PC-9 (cell line): ENCODE data around the gene PSORS1C1. TPM values are rescaled to one million over a fixed set of nuclear protein-coding genes. Genes with fewer than 3 reads are reported as not detected.
A peak's percentile ranks its signal among the peaks of the same experiment; 100 is the strongest.

ENCODE experiments used
- BruUV-seq: library from RNA; stranded (reverse); fragments of 400-500 nt; replicated peaks from 2 replicates; lab custom pipeline; 2021; lab: Mats Ljungman, UMichigan
- CTCF ChIA-PET: fragments of 300-600 bp; sonication (Branson Sonifier 250); formaldehyde crosslinking; loops from one replicate; lab custom pipeline; 2022; ENCODE audit warnings: antibody characterized with exemption; lab: Charles Lee
- POLR2A ChIA-PET: fragments of 300-600 bp; sonication (Branson Sonifier 250); formaldehyde crosslinking; loops from one replicate; lab custom pipeline; 2022; ENCODE audit warnings: antibody characterized with exemption; ENCODE audit not compliant: unreplicated experiment; lab: Charles Lee
- DNase-seq, 2 experiments: peaks; one replicate each; pipeline versions ENCODE4 v3.0.0 to v3.0.0-alpha.2; 2015 to 2022; ENCODE audit warnings: mixed read lengths in 1 of 2
- H2AFZ ChIP-seq: fragments of 200-600 bp; sonication (generic); 2 replicates; pipeline ENCODE4 v1.8.1; 2017; ENCODE audit warnings: antibody characterized with exemption
- H3F3A ChIP-seq: fragments of 200-600 bp; sonication (generic); 2 replicates; pipeline ENCODE4 v1.8.1; 2017; ENCODE audit warnings: antibody characterized with exemption, mild to moderate bottlenecking, low read depth; ENCODE audit not compliant: insufficient read depth
- H3K27ac ChIP-seq: fragments of 200-600 bp; sonication (generic); 2 replicates; pipeline ENCODE4 v1.6.1; 2016; ENCODE audit warnings: mixed run types
- H3K27me3 ChIP-seq: fragments of 200-600 bp; sonication (generic); 2 replicates; pipeline ENCODE4 v1.6.1; 2016; ENCODE audit warnings: low read depth, mixed run types; ENCODE audit not compliant: insufficient read depth
- H3K36me3 ChIP-seq: fragments of 200-600 bp; sonication (generic); 2 replicates; pipeline ENCODE4 v1.6.1; 2016; ENCODE audit warnings: low read depth, mixed run types
- H3K4me1 ChIP-seq: fragments of 200-600 bp; sonication (generic); replicated peaks from 2 replicates; pipeline ENCODE4 v1.6.1; 2016; ENCODE audit warnings: mixed run types; ENCODE audit not compliant: insufficient read depth
- H3K4me2 ChIP-seq: fragments of 200-600 bp; sonication (generic); 2 replicates; pipeline ENCODE4 v1.6.1; 2017; ENCODE audit warnings: mixed run types
- H3K4me3 ChIP-seq: fragments of 200-600 bp; sonication (generic); 2 replicates; pipeline ENCODE4 v1.6.1; 2016; ENCODE audit warnings: mixed run types
- H3K79me2 ChIP-seq: fragments of 200-600 bp; sonication (generic); 2 replicates; pipeline ENCODE4 v1.6.1; 2017; ENCODE audit warnings: low read depth, mixed run types
- H3K9me2 ChIP-seq: fragments of 200-600 bp; sonication (generic); 2 replicates; pipeline ENCODE4 v1.8.1; 2017; ENCODE audit warnings: mild to moderate bottlenecking; ENCODE audit not compliant: insufficient read depth
- H3K9me3 ChIP-seq: fragments of 200-600 bp; sonication (generic); 2 replicates; pipeline ENCODE4 v1.8.1; 2016; ENCODE audit warnings: low read depth; ENCODE audit not compliant: insufficient read depth
- H4K20me1 ChIP-seq: fragments of 200-600 bp; sonication (generic); 2 replicates; pipeline ENCODE4 v1.8.1; 2017; ENCODE audit not compliant: insufficient read depth
- EZH2 ChIP-seq: fragments of 200-600 bp; sonication (generic); IDR thresholded peaks from 2 replicates; pipeline ENCODE4 v1.8.0; 2017; ENCODE audit warnings: antibody characterized with exemption, low read depth
- intact Hi-C: fragments of 100-400 bp; cut with micrococcal nuclease; formaldehyde crosslinking; loops from one replicate; pipeline ENCODE4 v1.10.0; 2022; ENCODE audit not compliant: unreplicated experiment
- total RNA-seq: library from RNA; stranded (reverse); gene quantifications from 2 replicates; pipeline ENCODE4 v1.2.3, GENCODE V29; 2021
- TF ChIP-seq, protein P1 (sequence below): fragments of 200-600 bp; sonication (generic); conservative IDR thresholded peaks from 2 replicates; pipeline ENCODE4 v1.6.1; 2017; ENCODE audit warnings: mixed run types, antibody characterized with exemption, mild to moderate bottlenecking, moderate library complexity

The PSORS1C1 gene
- total RNA-seq, 1 experiment from 2014 or later: 29.2 TPM

DNA sequence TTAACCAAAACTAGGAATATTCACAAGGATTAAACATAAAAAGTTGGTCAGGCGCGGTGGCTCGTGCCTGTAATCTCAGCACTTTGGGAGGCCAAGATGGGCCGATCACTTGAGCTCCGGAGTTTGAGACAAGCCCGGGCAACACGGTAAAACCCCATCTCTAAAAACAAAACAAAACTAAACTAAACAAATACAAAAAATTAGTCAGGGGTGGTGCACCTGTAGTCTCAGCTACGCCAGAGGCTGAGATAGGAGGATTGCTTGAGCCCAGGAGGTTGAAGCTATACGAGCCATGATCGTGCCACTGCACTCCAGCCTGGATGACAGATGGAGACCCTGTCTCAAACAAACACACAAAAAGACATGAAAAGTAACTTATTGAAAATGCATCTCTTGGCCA lies 21.1 kb downstream of the PSORS1C1 start:
- no peak for TF ChIP-seq EZH2
- TF ChIP-seq, protein P1, sequence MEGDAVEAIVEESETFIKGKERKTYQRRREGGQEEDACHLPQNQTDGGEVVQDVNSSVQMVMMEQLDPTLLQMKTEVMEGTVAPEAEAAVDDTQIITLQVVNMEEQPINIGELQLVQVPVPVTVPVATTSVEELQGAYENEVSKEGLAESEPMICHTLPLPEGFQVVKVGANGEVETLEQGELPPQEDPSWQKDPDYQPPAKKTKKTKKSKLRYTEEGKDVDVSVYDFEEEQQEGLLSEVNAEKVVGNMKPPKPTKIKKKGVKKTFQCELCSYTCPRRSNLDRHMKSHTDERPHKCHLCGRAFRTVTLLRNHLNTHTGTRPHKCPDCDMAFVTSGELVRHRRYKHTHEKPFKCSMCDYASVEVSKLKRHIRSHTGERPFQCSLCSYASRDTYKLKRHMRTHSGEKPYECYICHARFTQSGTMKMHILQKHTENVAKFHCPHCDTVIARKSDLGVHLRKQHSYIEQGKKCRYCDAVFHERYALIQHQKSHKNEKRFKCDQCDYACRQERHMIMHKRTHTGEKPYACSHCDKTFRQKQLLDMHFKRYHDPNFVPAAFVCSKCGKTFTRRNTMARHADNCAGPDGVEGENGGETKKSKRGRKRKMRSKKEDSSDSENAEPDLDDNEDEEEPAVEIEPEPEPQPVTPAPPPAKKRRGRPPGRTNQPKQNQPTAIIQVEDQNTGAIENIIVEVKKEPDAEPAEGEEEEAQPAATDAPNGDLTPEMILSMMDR: no peak
- intact Hi-C loops: loop anchor here (5.0 kb wide), 1 partner anchor 232 kb away; no protein-coding TSS in a partner anchor
- no peaks in the 10 kb centered on the region for H3F3A ChIP-seq
- H3K27me3 ChIP-seq: no peaks in the 10 kb centered on the region
- H2AFZ ChIP-seq: no peak overlapping the region
- H3K9me2 ChIP-seq: no peaks in the 10 kb centered on the region
- BruUV-seq: no TSS peak
- H3K4me2 ChIP-seq: no peak overlapping the region
- H3K79me2 ChIP-seq: no peaks in the 10 kb centered on the region
- CTCF ChIA-PET: no interaction called here
- no peaks in the 10 kb centered on the region for H3K36me3 ChIP-seq
- no peaks in the 10 kb centered on the region for H4K20me1 ChIP-seq
- H3K4me1 ChIP-seq: no peaks in the 10 kb centered on the region
- H3K9me3 ChIP-seq: no peaks in the 10 kb centered on the region
- POLR2A ChIA-PET: no interaction called here
- DNase-seq: no peak
- H3K27ac ChIP-seq: no peak overlapping the region
- H3K4me3 ChIP-seq: no peak overlapping the region

DNA sequence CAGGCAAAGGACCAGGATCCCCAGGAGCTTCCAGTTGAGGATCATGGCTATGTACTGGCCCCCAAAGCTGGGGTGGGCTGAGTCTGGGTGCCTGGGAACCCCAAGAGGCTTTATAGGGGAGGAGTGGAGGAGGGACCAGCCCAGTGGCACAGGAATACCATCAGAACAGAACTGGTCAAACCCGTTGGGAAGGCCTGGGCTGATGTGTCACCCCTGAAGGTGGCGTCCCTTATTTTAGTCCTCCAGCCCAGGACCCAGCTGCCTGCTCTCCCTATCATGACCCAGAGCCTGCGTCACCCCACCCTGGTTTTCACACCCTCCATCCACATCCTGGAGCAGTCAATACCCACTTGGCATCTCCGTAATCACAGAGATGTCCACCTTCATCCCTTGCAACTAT lies 24.4 kb downstream of the PSORS1C1 start, which contains the start of gene PSORS1C2:
PSORS1C2 (minus strand) TSS at position 85 of the 400 bp plus-strand sequence; CDS start at position 45, 40 bp downstream.
- H3K79me2 ChIP-seq: no peaks in the 10 kb centered on the region
- no peaks in the 10 kb centered on the region for H3K27me3 ChIP-seq
- intact Hi-C loops: loop anchor here (5.0 kb wide), 1 partner anchor 228 kb away; no protein-coding TSS in a partner anchor
- POLR2A ChIA-PET: interaction anchor here (0.6 kb wide), 1 partner anchor 421 kb away, joined by 3 read pairs; no protein-coding TSS in a partner anchor
- peak in 1 of 2 experiments; percentile 55 for DNase-seq
- H3K9me2 ChIP-seq: no peaks in the 10 kb centered on the region
- H3F3A ChIP-seq: no peaks in the 10 kb centered on the region; the same call in 1 of the 2 replicates
- BruUV-seq: no TSS peak
- no peak within 1 kb of the TSS for H3K4me3 ChIP-seq
- no peaks in the 10 kb centered on the region for H3K36me3 ChIP-seq
- no peaks in the 10 kb centered on the region for H3K9me3 ChIP-seq
- no peak within 1 kb of the TSS for H3K4me2 ChIP-seq
- H4K20me1 ChIP-seq: no peaks in the 10 kb centered on the region
- CTCF ChIA-PET: interaction anchor here (0.7 to 1.6 kb wide), 2 partner anchors 49 to 53 kb away, joined by 3 to 4 read pairs; no protein-coding TSS in a partner anchor
- no peak within 1 kb of the TSS for H3K27ac ChIP-seq
- TF ChIP-seq EZH2: no peak
- TF ChIP-seq, protein P1: no peak
- no peak within 1 kb of the TSS for H2AFZ ChIP-seq
- H3K4me1 ChIP-seq: no peaks in the 10 kb centered on the region

DNA sequence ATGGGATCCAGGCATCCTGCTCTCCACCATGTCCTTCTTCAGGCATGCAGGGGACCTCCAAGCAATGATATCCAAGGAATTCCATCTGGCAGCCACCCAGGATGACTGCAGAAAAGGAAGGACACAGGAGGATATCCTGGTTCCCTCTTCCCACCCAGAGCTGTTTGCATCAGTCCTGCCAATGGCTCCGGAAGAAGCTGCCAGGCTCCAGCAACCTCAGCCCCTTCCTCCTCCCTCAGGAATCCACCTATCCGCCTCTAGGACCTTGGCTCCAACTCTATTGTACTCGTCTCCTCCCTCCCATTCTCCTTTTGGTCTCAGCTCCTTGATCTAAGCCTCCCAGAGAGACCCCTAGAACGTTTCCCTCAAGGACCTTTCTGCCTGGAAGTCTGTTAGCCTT lies 25.0 kb downstream of the PSORS1C1 start:
- no peak overlapping the region for H2AFZ ChIP-seq

More for the DNA sequence above, 25.0 kb downstream of the PSORS1C1 start:
- Histone ChIP-seq H3K4me2 (no peak overlapping the region), H4K20me1 (no peaks in the 10 kb centered on the region), H3K4me3 (no peak overlapping the region), H3K9me3 (no peaks in the 10 kb centered on the region), H3K4me1 (no peaks in the 10 kb centered on the region), H3F3A (no peaks in the 10 kb centered on the region; the same call in 1 of the 2 replicates), H3K9me2 (no peaks in the 10 kb centered on the region), H3K27ac (no peak overlapping the region), H3K79me2 (no peaks in the 10 kb centered on the region), H3K27me3 (no peaks in the 10 kb centered on the region), H3K36me3 (no peaks in the 10 kb centered on the region)
- DNase-seq: no peak
- CTCF ChIA-PET: interaction anchor here (1.6 kb wide), 1 partner anchor 53 kb away, joined by 3 read pairs; no protein-coding TSS in a partner anchor
- intact Hi-C loops: loop anchor here (5.0 kb wide), 1 partner anchor 228 kb away; no protein-coding TSS in a partner anchor
- POLR2A ChIA-PET: interaction anchor here (0.7 kb wide), 2 partner anchors 13 to 19 kb away, joined by 4 to 6 read pairs; partner anchors contain the start of gene TCF19
- BruUV-seq: no TSS peak
- no peak for TF ChIP-seq EZH2
- TF ChIP-seq, protein P1: no peak
